ENCODE data around the gene RRM2.

The RRM2 gene

DNA sequence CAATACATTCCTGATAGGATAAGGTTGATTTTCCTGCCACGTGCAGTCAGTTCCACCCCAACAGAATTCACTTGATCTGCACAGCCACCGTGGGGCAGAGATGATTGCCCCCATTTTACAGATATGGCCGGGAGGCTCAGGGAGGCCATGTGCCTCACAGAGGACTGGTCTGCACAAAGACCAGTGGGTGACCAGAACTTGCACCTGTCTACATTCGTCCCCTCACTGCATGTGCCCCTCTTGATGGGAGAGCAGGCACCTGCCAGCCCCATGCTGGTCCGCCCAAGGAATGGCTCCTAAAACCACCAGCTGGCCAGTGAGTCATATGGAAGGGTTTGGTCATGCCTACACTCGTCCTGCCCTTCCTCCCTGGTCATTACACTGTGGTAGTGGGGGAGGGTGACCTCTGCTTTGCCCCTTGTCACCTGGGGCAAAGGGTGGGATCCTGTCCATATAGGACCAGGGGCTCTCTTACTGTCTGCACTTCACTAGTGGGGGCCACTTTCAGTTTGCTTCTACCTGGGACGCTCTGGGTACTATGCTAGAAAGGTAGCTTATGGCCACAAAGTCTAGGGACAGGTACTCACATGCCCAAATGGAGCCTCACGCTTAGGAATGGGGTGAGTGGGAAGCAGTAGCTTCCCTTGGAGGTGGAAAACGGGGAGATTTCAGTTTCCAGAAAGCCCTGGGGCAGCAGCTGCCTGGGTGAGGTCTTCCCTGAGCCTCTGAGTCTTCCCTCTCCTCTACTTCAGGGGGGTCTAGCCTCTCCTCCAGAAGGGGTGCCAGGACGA lies 14.7 kb downstream of the RRM2 start:
- TF ChIP-seq, protein P1, sequence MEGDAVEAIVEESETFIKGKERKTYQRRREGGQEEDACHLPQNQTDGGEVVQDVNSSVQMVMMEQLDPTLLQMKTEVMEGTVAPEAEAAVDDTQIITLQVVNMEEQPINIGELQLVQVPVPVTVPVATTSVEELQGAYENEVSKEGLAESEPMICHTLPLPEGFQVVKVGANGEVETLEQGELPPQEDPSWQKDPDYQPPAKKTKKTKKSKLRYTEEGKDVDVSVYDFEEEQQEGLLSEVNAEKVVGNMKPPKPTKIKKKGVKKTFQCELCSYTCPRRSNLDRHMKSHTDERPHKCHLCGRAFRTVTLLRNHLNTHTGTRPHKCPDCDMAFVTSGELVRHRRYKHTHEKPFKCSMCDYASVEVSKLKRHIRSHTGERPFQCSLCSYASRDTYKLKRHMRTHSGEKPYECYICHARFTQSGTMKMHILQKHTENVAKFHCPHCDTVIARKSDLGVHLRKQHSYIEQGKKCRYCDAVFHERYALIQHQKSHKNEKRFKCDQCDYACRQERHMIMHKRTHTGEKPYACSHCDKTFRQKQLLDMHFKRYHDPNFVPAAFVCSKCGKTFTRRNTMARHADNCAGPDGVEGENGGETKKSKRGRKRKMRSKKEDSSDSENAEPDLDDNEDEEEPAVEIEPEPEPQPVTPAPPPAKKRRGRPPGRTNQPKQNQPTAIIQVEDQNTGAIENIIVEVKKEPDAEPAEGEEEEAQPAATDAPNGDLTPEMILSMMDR (IDR thresholded peaks at IDR 0.05; ENCODE audit: control insufficient read depth, insufficient read depth, low read depth, low read length, missing control alignments) = no peak
- DNase-seq (ENCODE audit: low read depth) = no peak
- no peak overlapping the region for H3K4me3 ChIP-seq (ENCODE audit: control insufficient read depth, low read depth, low read length)

DNA sequence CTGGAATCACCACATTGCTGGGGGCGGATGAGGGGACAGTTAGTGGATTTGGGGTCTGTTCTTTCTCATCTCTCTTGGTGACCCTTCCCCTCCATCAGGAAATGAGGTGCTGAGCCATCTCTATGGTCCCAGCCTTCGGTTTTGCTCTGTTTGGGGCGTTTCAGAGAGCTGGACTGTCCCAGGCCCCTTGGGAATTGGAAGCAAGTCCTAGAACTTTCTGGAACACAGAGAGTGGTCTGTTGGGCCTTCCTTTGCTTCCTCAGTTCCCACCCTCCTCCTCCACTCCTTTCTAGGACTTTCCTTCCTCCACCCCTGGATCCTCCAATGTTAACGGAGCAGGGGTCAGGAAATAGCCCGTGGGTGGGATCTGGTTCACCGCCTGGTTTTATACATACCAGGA lies 17.0 kb downstream of the RRM2 start:
- TF ChIP-seq, protein P1 (IDR thresholded peaks at IDR 0.05; ENCODE audit: control insufficient read depth, insufficient read depth, low read depth, low read length, missing control alignments) = no peak

DNA sequence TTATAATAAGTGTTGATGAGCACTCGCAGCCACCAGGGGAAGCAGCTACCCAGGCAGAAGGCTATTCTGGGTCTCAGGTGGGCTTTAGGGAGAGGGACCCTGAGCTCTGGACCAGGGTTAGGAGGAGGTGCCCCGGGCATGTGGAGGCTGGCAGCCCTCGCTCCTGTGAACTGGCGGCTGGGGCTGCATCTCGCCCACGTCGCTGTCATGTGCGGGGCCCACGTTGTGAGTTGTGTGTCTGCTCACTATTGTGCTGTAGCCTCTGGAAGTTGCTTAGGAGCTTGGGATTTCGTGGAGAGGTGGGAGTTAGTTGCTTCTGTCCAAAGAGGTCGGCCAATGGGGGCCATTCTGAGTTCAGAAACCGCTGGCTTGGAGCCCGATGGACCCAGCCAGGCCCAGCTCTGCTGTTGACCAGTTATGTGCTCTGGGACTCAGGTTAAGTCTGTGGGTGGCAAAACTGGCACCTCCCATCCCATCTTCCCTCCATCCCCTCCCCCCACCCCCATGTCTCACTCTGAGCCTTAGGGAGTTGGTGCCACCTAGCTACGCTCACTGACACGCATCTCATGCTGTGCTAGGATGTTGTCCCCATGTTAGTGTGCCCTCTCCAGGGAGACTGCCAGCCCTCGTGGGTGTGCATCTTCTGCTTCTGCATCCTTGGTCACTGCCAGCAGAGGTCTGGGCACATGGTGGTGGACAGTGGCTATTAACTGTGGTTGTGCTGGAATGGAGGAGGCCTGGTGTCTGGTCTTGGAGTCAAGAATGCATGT lies 18.5 kb downstream of the RRM2 start:
- H3K4me3 ChIP-seq (ENCODE audit: control insufficient read depth, low read depth, low read length) = no peak overlapping the region
- TF ChIP-seq, protein P1 (IDR thresholded peaks at IDR 0.05; ENCODE audit: control insufficient read depth, insufficient read depth, low read depth, low read length, missing control alignments) = no peak
- no peak for DNase-seq (ENCODE audit: low read depth)

More for the DNA sequence above, 17.0 kb downstream of the RRM2 start:
- no peak overlapping the region for H3K4me3 ChIP-seq (ENCODE audit: control insufficient read depth, low read depth, low read length)
- no peak for DNase-seq (ENCODE audit: low read depth)

DNA sequence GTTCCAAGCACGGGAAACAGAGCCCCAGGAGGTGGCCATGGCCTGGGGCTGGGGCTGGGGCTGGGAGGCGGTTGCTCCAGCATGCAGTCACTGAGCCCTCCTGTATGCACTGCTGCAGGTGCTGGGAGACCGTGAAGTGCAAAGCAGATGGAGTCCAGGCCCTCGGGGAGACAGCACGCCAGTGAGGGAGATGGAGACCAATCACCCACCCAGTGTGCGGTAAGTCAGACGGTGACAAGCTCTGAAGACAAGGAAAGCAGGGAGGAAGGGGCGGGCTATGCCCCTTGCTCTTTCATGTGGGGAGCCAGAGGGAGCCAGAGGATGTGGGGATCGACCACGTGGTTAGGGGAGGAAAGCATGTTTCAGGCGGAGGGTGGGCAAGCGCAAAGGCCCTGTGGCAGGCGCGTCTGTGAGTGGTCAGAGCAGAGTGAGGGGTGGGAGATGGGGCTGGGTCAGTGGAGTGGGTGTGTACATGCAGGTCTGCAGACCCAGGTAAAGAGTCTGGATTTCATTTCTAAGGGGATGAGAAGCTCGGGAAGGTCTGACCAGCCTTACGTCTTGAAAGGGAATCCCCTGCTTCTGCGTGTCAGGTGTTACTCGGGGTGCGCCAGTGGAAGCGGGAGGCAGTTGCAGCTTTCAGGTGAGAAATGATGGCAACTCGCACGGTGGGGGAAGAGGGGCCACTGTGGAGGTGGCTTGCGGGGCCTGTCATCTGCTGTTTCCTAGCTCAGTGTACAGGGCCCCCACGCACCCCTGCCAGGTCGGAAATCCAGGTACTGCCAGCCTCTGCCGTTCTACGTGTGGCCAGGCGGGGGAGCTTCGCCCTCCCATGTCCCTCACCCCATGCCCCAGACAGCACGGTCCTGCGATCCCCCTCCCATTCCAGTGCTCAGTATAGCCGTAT lies 19.4 kb downstream of the RRM2 start:
- DNase-seq (ENCODE audit: low read depth) = no peak
- H3K4me3 ChIP-seq (ENCODE audit: control insufficient read depth, low read depth, low read length) = no peak overlapping the region
- TF ChIP-seq, protein P1 (IDR thresholded peaks at IDR 0.05; ENCODE audit: control insufficient read depth, insufficient read depth, low read depth, low read length, missing control alignments) = peak; percentile 57

DNA sequence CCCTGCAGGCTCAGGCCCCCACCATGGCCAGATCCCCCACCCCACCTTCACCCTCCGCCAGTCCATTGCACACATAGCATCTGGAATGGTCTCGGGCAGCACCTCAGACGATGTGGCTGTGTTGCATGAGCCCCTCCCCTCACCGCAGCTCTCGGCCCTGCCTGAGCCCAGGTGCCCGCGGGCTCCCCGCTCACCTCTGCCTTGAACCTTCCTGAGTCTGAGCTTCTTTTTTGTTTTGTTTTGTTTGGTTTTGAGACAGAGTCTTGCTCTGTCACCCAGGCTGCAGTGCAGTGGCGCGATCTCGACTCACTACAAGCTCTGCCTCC lies 20.1 kb downstream of the RRM2 start:
- no peak for DNase-seq (ENCODE audit: low read depth)
- TF ChIP-seq, protein P1 (IDR thresholded peaks at IDR 0.05; ENCODE audit: control insufficient read depth, insufficient read depth, low read depth, low read length, missing control alignments) = no peak
- no peak overlapping the region for H3K4me3 ChIP-seq (ENCODE audit: control insufficient read depth, low read depth, low read length)

DNA sequence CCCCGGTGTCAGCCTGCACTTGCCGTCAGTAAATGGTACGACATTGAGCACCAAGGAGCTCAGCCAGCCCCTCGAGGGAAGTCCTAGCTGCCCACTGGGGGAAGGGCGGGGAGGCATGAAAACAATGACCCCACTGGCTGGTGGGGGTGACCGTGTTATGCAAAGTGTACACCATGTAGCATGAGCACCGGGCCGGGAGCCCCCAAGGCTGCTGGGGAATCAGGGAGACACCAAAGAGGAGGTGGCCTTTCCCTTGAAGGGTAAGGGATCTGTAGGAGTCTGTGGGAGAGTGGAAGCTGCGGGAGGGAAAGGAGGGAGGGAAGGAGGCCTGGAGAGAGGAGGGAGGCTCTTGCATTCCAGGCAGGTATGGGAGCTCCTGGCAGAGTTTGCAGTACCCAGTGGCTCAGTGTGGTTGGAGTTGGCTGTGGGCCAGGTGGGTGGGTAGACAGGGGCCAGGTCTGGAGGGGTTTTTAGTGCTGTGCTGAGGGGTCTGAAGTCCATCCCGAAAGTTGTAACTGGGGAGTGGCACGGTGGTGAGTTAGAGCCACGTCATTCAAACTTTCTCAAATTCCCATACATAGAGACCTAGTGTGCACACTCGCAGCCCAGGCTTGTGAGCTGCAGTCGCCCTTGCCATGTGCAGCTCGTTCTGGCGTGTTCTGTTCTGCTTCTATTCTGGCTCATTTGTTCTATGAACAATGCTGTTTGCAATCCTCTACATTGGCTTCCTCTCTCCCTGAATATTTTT lies 22.4 kb downstream of the RRM2 start:
- TF ChIP-seq, protein P1 (IDR thresholded peaks at IDR 0.05; ENCODE audit: control insufficient read depth, insufficient read depth, low read depth, low read length, missing control alignments) = no peak
- DNase-seq (ENCODE audit: low read depth) = no peak
- H3K4me3 ChIP-seq (ENCODE audit: control insufficient read depth, low read depth, low read length) = no peak overlapping the region
